NCI-H2196 treated with DMSO at 0.1 percent for 48 hours (cell line): ENCODE results near the gene ARMH4.

ENCODE experiments used
- DNase-seq: peaks from one replicate; lab custom pipeline; 2025; ENCODE audit not compliant: unreplicated experiment; lab: John Stamatoyannopoulos, UW

ARMH4 gene

DNA sequence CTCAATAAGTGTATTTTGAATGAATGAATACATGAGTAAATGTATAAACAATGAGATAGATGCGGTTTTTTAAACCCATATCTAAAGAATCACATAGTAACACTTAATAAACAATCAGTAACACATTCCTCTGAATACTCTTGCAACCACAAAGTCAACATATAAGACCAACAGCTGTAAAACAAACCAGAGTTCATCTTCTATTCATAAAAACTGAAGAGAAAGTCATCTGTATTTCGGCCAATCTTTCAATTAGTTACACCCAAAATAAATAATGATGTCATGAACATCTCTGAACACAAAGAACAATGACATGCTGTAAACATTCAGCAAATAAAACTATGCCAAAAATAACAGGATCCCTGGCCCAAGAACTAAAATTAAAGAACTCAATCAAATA lies 47.2 kb downstream of the ARMH4 start:
- DNase-seq: no peak

DNA sequence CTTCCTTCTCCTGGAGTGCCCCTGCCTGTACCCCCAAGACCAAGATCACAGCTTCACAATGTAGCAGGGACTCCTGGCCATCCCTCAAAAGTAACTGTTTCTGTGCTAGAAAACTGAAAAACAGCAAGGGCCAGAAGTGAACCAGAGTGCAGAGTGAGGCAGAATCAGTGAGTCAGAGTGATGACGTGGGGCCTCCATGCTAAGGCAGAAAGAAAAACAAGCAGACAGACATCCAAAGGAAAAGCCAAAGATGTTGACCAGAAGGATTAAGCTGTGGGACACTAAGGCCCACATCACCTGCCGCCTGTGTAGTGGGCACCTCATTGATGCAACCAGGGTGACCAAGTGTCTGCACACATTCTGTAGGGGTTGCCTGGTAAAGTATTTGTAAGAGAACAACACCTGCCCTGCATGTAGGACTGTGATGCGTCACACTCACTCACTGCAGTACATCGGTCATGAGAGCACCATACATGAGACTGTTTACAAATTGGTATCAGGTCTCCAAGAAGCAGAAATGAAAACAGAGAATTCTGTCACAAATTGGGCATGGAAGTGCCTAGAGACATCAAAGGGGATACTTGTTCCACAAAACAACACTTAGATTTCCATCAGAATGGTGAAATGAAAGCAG lies 51.2 kb downstream of the ARMH4 start:
- DNase-seq: no peak

DNA sequence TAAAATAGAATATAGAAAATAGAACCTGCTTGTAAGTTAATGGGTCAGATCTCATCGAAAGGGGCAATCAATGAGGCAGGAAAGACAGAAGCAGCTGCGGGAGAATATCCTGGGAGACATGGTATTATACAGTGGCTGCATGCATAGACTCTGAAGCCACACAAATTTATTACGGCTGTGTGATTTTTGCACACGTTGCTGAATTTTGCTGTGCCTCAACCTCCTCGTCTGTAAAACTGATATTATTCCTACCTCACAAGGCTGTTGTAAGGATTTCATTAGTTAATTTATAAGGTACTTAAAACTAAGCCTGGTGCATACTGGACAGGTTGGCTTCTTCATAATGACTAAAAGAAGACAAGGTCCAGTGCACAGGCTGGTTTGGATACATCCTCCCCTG lies 52.3 kb downstream of the ARMH4 start:
- no peak for DNase-seq

DNA sequence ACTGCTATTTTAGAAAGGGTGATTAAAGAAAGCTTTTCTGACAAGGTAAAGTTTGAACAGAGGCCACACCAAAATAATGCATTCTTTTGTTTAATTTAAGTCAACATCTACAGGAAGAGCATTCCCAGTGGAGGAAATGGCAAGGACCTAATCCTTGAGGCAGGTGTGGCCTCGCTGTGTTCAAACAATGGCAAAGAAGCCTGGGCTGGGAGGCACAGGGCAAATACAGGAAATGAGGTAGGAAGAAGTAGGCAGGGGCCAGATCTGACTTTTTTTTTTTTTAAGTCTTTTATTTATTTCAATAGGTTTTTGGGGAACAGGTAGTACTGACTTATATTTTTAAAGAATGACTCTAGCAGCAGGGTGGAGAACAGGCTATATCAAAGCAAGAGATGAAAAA lies 53.5 kb downstream of the ARMH4 start:
- no peak for DNase-seq

DNA sequence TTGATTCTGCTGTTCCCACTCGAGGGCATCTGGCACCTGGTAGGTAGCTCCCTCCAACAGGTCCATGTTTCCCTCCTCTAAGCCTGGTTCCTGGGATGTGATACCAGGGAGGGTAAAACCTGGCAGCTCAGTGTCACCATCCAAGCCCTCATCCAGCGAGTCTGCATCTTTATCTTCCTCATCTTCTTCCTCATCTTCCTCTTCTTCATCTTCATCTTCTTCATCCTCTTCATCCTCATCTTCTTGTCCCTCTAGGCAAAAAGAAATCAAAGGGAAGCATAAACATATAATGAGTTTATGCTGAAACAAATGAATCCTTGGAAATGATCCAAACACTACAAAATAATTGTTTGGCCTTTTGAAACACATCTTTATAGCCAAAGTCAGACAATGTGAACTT lies 55.3 kb downstream of the ARMH4 start:
- no peak for DNase-seq

DNA sequence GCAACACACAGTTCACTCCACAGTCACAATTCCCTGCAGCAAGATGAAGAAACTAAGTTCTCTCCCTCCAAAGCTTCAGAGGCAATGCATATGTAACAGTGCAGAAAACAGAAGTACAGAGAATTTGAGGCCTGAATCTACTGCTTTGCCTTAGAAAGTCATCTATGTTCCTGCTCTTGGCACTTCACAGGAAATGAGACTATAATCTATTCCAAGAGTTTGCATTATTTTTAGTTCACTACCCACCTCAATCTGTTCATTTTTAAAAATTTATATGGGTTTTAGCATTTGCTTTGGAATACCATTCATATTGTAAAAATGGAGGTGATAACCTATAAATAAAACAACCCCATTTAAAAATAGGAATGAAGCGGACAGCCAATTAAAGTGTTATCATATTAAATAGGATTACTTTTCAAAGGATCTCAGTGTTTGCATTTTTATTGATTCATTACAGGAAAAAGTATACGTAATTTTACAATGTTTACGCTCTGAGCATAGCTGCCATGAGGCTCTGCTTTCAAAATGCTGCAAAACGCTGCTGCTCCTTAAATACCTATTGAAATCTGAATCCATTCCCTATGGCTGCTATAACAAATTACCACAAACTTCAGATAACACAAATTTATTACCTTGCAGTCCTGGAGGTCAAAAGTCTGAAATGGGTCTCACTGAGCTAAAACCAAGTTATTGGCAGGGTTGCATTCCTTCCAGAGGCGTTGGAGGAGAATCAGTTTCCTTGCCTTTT lies 60.0 kb downstream of the ARMH4 start:
- no peak for DNase-seq

DNA sequence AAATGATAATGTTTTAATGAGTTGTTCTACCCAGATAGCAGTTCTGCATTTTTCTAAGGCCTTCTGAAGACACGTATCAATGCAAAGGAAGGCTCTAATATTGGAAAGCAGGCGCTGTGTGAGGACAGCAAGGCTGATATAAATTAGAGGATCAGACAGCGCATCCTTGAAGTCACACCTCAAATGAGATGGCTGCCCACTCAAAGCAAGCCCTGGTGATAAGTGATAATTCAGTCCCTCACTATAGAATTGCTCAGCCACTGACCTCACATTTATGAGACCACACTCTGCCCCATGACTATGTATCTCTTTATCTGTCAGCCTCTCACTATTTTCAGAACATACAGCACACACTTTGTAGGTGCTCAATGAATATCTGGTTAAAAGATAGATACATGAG lies 62.4 kb downstream of the ARMH4 start:
- no peak for DNase-seq

DNA sequence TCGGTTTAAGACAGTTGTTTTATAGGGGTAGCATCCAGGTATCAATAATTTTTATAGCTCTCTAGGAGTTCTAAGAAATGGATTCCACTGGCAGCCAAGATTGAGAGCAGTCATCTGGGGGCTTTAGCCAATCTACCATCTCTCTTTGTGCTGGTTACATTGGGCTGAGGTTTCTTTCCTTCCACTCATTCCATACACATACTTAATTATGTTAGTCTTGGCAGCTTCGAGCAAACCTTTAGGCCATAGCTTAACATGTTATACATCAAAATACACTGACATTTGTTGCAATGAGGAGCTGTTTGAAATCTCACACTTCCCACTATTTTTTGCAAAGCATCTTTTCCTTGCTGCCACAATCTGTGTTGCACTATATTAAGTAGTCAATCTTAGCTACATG lies 63.1 kb downstream of the ARMH4 start:
- no peak for DNase-seq

DNA sequence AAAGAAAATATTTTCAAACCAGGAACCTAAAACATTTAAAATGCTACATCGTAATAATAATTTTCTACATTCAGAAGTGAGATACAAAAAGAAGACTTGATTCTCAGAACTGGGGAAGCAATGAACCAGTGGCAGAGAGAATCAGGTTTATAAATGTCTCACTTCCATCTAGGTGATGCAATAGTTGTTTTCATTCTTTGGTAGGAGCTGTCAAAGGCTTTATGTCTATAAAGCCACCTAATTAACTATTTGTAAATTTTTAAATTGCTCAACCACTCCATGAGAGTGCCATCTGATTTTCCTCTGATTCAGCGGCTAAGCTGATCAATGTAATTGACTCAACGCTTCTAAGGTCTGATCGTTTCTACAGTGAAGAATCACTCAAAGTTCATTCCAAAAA lies 66.1 kb downstream of the ARMH4 start:
- DNase-seq: no peak

DNA sequence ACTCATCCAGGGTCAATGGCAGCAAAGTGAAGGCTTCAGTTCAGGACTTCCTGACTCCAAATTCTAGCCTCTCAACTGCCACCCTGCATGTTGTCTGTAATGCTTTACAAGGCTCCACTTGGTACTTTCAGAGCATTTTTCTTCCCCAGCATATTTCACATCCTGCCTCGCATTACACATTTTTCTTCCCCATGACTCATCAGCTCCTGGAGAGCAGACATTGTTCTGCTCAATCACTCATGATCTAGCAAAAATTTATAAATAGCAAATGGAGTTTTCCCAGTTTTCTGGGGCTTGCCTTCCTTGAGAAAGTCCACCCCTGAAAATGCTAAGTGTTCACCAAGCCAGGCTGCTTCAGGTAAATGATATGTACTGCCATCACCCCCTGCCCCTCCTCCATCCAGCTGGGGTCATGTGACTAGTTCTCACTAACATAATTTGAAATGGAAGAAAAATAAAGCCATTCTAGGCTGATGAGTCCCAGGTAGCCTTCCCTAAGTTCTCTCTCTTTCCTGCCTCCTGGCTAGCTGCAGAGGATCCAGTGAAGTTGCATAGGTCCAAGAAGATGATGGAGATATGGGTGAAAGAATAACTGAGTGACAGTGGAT lies 69.4 kb downstream of the ARMH4 start:
- DNase-seq: no peak

DNA sequence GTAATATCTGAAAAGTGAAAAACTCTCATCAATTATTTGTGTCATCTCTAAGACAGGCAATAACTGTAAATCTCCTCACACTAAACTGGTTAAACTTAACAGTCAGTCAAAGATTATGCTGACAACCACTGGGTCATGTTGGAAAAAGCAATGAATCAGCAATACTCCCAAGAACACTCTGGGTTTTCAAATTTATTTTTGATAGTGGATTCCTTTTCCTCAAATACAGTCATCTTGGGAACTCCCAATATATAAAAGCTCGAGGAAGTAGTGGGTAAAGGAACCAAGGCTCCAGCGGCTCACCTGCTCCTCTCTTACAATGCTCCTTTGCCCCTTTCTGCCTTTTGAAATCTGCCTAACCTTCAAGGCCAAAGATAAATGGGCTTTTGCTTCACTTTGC lies 70.0 kb downstream of the ARMH4 start:
- no peak for DNase-seq

DNA sequence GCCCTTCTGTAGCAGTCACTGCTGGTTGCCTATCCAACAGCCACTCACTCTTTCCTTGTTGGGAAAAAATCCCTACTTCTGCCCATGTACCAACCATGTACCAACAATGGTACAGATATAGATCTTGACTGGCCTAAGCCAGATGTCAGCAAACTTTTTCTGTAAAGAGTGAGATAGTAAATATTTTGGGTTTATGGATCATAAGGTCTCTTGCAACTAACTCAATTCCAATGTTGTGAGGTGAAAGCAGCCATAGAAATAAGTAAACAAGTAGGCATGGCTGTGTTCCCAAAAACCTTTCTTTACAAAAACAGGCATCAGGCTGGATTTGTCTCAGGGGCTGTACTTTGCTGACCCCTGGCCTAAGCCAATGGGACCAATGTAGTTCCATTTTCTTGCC lies 73.5 kb downstream of the ARMH4 start:
- DNase-seq: no peak

DNA sequence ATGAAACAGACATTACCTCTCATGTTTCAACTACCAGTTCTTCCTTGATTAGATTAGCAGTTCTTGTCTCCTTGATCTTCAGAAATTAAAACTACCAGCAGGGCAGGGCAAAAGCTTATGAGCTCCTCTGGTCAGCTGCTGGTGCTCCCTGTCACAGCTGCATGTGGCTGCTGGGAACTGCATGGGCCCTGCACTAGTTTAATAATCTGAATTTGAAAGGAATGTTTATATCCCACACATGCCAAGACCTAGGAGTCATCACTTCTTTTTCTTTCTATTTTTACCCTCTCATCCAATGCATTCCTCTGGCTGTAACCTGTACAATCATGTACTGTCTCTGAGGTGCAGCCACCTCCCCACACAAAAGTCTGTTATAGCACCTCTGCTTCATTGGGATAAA lies 73.9 kb downstream of the ARMH4 start:
- no peak for DNase-seq

DNA sequence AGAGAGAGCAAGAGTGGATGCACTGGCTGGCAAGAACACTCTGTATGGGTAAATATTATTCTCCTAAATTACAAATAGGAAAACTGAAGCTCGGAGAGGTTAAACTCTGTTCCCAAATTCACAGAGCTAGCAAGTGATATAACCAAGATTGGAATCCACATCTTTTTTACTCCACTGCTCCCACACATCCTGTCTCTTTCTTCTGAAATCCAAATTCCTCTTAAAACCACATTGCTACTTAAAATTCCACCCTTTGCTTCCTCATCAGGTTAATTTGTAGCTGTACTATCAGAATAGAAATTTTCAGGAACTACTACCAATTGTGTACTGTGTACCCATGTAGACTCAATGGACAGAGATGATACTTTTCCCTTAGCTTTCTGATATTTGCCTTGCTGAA lies 74.4 kb downstream of the ARMH4 start:
- no peak for DNase-seq

DNA sequence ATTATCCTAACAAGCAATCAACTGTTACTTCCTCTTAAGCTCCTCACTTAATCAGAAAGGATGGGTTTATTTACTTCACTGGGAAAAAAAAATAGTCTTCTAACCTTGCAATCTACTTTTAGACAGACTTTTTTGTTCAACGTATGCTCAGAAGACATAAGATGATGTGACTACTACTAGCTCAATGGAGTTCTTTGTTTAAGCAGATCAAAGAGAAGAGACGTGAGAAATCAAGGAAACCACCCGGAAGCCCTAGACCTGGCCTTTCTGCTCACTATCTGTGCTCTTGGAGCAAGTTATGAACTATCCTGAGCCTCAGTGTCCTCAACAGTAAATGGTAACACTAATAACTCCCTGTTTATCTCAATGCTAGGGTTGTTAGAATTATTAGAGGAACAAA lies 78.5 kb downstream of the ARMH4 start:
- no peak for DNase-seq

DNA sequence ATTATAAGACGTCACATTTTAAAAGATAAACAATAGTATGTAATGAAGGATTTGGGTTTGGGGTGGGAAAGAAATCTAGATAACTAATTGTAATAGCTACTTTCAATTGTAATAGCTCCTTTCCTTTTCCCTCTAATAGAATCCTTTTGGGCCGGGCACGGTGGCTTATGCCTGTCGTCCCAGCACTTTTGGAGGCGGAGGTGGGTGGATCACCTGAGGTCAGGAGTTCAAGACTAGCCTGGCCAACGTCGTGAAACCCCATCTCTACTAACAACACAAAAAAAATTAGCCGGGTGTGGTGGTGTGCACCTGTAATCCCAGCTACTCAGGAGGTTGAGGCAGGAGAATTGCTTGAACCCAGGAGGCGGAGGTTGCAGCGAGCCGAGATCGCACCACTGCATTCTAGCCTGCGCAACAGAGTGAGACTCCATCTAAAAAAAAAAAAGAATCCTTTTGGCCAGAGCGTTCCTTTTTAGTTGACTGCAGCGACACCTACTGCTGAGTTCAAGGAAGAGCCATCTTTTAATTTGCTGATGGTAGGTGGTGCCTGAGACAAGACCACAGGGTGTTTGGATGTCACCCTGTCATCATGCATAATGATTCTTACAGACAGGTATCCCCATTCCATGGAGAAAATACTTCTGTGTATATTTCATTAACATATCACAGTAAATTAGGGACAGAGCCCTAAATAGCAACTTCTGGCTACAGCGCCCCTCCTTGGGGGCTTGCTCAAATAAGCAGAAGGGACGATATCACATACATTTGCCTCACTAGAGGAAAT lies 79.5 kb downstream of the ARMH4 start:
- DNase-seq: peak; percentile 39

DNA sequence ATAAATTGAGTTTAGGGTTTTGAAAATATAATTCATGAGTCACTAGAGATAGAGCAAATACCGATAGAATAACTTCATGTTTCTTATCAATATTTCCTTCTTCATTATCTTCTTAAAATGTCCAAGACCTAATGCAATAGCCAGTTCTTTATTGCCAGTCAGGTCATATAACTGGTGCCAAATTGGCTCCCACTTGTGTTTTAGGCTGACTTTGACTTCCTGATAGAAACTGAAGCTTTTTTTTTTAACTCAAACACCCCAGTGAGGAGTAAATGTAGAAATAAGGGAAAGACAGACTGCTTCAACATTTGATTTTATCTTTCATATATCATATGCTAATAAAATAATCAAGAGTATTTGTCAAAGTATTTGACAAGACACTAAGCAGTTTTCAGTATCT lies 80.7 kb downstream of the ARMH4 start:
- no peak for DNase-seq

DNA sequence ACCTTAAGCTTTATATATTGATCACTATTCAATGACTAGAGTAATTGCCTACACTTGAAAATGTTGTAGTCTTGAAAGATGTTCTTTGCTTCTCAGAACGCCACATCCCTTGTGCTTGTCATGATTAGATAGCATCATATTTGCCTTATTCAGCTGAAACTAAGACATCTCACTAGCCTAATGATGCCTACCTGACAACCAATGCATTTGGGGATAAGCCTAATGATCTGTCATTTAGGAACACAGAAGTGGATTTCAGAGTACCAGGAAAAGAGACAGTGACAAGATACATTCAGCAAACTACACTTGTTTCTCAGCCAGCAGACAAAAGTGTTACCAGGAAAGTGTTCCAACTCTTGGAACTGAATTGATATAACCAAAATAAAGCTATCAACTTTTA lies 83.7 kb downstream of the ARMH4 start:
- no peak for DNase-seq

DNA sequence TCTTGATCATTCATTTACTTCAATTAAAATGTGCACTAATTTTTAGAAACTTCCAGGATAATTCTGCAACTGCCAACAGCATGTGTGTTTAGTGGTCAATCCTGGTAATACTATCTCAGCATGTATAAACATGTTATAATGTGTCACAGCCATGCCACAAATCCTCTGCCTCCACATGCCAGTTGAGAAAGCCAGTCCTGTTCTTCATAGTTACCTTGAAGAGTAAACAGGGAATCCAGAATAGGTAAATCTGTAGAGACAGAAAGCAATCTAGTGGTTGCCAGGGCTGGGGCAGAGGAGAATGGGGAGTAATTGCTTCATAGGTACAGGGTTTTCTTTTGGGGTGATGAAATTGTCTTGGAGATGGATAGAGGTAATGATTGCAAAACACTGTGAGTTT lies 85.9 kb downstream of the ARMH4 start:
- DNase-seq: no peak

DNA sequence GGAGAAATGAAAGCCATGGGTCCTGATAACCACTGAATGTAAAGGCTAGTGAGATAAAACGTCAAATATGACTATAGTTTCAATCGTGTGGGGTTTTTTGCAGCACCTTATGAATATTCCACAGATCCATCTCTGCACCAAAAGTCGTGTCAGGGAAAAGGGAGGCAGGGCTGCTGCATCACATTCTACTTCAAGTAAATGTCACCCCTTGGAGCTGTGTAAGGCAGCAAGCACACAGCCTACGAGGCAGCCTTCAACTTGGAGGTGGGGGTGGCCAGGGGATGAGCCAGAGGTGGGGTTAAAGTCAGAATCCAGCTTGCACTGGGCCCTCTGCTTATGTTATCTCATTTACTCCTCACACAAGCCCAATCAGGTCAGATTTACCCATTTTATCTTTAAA lies 90.4 kb downstream of the ARMH4 start:
- no peak for DNase-seq

DNA sequence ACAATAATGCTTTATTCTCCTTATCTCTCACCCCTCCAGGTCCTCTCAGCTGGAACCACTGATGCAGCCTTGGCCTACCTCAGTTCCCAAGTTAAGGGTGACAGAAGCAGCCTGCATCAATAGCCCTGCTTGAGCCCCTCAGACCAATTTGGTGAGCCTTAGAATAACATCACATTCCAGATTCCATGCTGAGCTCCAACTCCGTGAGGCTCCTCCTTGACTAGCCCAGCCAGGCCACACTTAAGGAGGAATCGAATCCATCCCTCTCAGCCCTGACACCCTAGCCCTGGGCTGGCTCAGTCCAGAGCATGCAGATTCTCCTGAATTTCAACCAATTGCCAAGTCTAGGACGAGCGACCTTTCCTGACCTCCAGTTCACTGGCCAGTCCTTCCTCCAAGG lies 91.1 kb downstream of the ARMH4 start:
- DNase-seq: no peak

DNA sequence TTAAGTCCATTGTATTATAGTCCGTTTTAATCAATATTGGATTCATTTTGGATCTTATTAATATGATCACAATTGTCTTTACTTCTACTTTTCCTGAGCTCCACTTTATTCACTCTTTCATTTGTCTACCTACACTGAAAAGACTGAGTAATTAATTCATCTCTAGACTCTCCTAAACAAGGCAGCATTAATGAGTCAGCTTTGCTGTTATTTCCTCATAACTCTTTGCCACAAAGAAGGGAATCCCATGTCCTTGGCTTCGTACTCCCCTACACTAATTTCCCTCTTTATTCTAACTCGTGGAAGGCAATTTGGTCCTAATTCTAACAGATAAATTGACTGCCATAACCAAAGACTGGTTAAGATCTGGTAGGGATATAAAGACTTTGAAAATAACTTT lies 91.9 kb downstream of the ARMH4 start:
- DNase-seq: no peak
